AG09319 (cell line): Measurements from ENCODE around the gene BTN1A1.
A peak's percentile ranks its signal among the peaks of the same experiment; 100 is the strongest.

Experiments
- DNase-seq: peaks from one replicate; pipeline ENCODE4 v3.0.0-alpha.2; 2010; ENCODE audit warnings: low read depth; ENCODE audit errors: extremely low read depth
- CTCF ChIP-seq: IDR thresholded peaks from 2 replicates; pipeline ENCODE4 v1.5.1; 2011; ENCODE audit warnings: low read depth, mild to moderate bottlenecking, inconsistent platforms, low read length, moderate library complexity

BTN1A1 gene

GRCh38 chr6:26500102-26500501 is at the start of gene BTN1A1:
Gene BTN1A1, plus strand, starts transcription at chr6:26500303. Its CDS starts 984 bp downstream, at chr6:26501287.
- TF ChIP-seq CTCF, result no peak
- DNase-seq, result no peak

- no peak for TF ChIP-seq CTCF
- no peak for DNase-seq
Observed at GRCh38 chr6:26452631-26453235, 47.4 kb upstream of the BTN1A1 start.

GRCh38 chr6:26454631-26455030 is 45.5 kb upstream of the BTN1A1 start:
- TF ChIP-seq CTCF, result no peak
- DNase-seq, result no peak

- no peak for DNase-seq
- no peak for TF ChIP-seq CTCF
Observed at GRCh38 chr6:26455357-26455970, 44.6 kb upstream of the BTN1A1 start.

GRCh38 chr6:26457264-26457805 is 42.8 kb upstream of the BTN1A1 start:
- no peak for DNase-seq
- no peak for TF ChIP-seq CTCF

GRCh38 chr6:26457806-26458688 is 42.1 kb upstream of the BTN1A1 start, which contains the start of gene BTN2A1:
Gene BTN2A1, plus strand, starts transcription at chr6:26457955. Its CDS starts 682 bp downstream, at chr6:26458637.
- peak; percentile 85 for DNase-seq
- TF ChIP-seq CTCF, result peak; percentile 2; the same call in 1 of the 2 replicates
